HG03521 (cell line): Measurements from ENCODE around the gene FOXA1.

Experiments used
- ATAC-seq: cut with Tn5 transposase; IDR thresholded peaks from one replicate; pipeline ENCODE4 v1.9.1; 2021; ENCODE audit warnings: mild to moderate bottlenecking, moderate library complexity; ENCODE audit not compliant: unreplicated experiment

The FOXA1 gene

DNA sequence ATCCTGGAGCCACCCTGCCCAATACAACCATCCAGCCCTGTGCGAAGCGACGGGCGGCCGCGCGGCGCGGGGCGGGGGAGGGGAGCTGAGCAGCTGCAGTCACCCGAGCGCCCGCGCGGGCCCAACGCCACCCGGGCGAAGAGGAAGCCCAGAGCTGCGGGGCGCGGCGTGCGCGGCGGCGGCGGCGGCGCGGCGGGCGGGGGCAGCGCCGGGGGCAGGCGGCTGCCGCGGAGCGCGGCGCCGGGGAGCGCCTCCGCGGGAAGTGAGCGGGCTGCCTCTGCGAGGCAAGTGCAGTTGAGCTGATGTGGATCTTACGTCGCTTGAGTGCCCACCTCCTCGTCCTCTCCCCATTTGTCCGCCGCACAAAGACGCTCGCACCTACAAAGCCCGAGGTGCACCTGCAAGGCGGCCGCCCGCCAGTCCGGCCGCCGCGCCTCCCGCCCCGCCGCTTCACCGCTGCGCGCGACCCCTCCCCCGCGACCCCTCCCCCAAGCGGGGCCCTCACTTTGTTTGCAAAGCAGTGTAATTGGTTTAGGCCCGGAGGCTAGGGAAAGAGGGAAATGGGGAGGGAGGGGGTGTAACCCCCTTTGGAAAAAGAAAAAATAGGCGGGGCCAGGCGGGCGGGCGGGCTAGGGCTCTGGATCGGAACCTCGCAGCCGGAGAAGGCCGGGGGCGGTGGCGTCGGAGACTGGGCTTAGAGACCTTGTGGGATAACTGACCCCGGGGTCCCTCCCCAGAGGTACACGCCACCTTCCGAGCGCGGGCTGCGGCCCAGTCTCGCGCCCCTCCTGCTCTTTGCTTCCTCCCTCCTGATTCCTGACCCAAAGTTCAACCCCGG lies at the start of gene FOXA1, which contains the start of gene TTC6:
FOXA1 (minus strand) TSS at position 279 of the 838 bp plus-strand sequence; CDS start at position 2, 277 bp downstream.
TTC6 (plus strand) TSS at position 659 of the 838 bp plus-strand sequence. CDS start 26,436 bp downstream, outside the sequence.
- ATAC-seq: no peak

DNA sequence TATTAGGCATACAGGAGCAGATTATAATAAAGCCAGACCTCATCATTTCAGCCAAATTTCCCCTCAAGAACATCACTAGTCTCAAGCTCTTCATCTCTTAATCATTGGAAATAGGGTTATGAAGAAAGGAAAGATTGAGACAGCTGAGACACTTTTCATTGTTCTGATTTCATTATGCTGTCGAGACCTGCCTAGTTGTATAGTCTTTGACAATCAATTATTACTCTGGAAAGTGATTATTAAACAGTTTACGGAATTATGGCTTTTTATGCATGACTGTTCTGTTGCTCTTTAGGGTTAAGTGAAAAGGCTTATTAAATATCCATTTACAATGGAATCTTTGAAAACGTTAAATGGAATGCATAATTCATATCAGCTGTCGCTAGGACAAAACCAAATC lies 48.7 kb upstream of the FOXA1 start:
- no peak for ATAC-seq

DNA sequence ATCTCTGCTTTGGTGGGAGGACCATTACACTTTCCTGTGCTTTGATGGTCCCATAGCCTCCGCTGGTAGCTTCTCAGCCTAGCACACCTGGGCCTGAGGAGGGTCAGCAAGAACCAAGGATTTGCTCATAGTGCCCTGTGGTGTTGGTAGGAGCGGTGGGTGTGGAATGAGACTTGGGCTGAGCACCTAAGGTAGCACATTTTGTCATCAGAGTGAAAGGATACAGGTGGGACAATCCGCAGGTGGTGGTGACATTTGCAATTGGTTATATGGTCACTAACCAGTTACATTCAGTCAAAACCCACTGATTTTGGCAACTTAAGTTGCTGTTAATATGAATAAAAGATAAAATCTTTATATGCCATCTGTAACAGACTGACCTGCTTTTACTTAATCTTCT lies 47.1 kb upstream of the FOXA1 start:
- ATAC-seq: no peak

DNA sequence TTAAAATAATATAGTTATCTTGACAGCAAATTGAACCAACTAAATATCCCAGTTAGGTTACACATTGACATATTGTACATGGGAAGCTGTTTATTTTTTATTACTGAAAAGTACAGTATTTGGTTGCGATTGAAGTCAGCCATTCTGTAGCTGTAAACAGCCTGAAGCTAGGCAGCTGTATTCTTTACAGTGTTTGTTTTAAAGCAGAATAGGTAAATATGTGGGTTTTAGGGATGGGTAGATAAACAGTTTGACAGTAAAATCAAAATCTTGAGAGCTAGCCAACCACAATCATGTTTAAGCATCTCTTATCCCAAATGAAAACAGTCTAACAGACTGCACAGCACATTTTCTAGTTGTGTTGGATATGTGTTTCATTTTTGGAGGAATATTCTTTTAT lies 46.1 kb upstream of the FOXA1 start:
- ATAC-seq: no peak

DNA sequence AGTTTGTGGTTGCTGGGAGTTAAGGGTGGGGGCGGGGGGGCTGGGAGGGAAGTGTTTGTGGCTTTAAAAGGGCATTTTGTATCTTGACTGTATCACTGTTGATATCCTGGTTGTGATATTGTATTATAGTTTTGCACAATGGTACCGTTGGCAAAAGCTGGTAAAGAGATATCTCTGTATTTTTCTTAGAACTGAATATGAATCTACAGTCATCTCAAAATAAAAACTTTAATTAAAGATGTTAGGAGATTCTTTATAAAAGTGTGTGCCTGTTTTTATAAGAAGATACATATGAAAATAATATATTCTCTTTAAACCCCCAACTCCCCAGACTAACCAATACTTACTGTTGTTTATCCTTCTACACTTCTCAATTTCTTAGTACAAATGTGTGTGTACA lies 43.5 kb upstream of the FOXA1 start:
- ATAC-seq: no peak

DNA sequence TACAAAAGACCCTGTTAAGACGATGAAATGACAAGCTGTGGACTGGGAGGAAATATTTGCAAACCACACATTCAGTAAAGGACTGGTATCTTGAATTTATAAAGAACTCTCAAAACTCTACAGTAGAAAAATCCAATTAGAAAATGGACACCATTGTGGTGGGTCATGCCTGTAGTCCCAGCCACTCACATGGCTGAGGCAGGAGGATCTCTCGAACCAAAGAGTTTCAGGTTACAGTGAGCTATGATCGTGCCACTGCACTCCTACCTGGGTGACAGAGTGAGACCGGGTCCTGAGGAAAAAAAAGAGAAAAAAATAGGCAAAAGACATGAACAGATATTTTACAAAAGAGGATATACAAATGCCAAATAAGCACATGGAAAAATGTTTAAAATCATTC lies 42.3 kb upstream of the FOXA1 start:
- no peak for ATAC-seq

DNA sequence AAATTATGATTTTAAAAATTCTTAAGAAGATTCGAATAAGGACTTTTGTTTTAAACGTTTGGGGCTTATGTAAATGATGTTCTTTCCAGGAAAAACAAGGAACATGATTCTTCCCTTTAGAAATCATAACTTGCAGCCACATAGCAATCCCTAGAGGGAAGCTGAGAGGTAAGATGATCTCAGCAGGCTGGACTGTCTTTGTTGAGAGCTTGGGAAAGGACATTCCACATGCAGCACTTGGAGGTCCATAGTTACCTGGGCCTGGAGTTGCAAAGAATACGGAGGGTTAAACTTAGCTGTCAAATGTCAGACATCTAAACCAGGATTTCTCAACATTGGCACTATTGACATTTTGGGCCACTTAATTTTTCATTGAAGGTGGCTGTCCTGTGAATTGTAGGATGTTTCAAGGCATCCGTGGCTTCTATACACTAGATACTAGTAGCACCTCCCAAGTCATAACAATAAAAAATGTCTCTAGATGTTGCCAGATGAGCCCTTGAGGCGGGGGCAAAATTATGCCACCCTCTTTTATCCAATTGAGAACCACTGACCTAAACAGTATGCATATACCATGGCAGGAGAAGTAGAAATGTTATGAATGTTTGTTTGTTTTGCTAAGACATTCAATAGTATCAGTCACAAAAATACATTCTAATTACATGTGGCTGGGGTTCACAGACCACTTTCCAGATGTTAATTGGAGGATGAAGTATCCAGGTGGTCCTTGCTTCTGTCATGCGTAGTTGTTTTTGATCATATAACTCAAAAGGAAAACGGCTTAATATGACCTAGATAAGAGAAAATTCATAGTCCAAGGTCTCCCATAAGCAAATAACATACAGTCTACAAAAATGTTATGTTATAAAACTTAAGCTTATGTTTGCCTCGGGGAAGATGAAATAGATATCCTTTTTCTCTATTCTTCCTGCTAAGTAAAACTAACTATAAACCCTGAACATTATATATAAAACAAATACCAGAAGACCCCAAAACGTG lies 30.8 kb upstream of the FOXA1 start:
- ATAC-seq: no peak

DNA sequence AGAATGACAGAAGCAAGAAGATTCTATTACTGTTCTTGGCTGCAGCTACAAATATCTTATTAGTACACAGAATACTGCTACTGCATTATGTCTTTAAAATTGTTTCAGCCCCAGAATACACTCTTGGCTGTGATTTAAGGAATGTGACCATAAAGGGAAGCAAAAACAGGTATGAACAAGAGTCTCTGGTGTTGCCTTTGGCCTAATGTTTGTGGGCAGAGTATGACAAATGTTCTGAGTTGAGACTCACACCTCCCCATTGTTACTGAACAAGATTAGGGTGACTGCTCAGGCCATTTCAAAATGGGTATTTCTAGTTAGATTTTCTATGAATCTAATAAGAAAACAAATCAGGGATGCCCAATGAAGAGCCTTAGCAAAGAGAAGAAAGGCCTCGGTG lies 28.9 kb upstream of the FOXA1 start:
- ATAC-seq: no peak

DNA sequence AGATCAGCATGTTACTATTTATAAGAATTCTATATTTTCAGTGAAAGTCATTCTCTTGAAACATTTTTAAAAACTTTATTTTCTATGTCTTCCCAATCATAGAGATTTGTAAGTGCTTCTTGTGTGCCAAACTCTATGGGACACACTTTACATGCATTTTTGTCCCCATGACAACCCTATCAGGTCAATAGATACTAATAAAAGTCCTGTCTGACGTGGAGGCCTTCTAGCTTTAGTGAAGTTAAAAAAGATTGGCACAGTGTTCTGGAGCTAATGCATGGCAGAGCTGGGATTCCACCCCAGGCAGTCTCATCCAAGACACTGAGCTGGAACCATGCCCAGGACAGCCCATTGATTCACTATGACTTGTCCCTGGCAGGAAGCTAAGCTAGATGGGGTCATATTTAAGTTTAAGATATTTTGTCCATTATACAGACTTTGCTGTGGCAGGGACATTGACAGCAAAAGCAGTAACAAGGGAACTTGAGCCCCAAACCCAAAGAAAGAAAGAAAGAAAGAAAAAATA lies 28.4 kb upstream of the FOXA1 start:
- ATAC-seq: no peak

DNA sequence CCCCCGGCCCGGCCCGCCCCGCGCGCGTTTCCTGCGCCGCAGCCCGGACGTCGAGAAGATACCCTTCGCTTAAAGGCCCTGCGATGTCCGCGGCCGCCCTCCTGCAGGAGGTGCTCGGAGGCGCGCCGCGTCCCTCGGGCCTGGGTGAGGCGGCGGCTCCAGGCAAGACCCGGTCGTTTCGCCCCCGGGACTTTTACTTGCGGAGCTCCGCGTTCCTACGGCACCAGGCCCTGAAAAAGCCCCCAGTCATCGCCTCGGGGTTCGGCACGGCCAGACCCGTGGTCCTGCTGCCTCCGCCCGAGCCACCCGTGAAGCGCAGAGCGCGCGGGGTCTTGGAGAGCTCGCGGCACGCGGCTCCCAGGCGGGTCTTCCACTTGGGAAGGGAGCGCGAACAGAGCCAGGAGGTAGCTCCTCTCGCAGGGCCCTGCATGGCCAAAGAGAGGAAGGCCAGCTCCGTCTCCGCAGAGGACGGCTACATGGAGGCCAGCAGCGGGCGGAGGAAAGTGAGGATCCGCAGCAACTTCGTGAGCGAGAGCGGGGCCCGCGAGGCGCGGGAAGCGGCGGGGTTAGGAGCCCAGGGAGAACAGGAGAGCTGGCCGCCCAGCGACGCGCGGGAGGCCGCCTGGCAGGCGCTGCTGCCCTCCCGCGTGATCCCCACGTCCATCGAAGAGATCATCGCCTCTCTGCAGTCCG lies 27.3 kb upstream of the FOXA1 start:
- ATAC-seq: no peak

DNA sequence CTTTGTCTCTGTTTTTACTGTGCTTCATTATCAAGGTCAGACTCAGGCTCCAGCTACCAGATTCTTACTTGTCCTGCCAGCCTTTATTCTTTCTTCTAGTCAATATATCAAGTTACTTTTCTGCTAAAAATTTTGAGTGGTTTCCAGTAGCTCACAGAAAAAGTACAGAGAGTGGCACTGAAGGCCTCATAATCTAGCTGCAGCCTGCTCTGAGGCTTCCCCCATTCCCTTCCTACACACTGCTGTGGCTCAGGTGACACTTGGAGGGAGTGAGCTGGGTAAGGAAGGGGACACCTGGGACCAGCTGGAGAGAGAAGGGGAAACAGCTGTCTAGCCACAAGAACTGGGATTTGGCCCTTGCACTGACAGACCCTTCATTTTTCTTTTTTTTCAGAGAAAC lies 25.8 kb upstream of the FOXA1 start:
- ATAC-seq: no peak

DNA sequence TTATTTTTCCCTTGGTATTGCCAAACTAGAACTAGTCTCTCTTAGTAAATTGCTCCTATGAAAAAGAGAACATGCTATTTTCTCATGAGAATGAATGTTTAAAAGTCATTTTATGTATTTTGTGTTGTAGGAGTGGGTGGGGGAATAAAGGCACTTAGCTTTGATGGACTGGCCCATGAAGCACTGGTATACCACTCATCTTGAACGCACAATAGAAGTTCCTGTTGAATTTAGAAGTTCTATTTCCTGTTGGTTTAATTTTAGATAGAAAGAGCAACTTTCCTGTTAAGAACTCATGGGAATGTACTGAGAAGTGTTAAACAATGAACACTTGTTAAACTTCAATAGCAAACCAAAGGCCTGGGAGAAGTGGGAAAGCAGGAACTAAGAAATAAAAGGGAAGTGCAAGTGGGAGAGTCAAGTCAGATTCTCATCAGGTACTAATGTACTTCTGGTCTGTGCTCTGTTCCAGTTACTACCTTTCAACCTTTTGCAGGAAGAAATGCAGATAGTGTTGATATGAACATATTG lies 23.5 kb upstream of the FOXA1 start:
- ATAC-seq: no peak

DNA sequence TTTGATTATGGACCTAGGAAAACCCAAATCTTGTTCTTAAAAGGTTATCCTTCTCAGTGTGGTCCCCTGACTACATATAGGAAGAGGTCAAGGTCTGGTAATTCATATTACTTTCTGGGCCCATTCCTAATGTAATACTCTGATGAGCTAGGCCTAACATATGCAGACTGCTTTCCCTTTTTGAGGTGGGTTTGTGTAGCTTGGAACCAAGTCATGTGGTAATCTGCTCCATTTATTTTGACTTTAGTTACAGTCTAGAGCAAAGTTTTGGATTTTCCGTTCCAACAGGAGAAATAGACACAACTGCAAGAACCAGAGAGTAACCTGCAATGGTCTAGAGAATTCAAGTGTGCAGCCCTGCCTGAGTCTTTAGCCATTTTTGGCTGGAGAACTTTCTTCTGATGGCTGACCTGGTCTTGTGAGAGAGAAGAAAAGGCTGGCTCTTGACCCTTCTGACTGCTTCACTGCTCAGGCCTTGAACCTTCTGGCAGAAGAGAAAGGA lies 22.9 kb upstream of the FOXA1 start:
- ATAC-seq: no peak

DNA sequence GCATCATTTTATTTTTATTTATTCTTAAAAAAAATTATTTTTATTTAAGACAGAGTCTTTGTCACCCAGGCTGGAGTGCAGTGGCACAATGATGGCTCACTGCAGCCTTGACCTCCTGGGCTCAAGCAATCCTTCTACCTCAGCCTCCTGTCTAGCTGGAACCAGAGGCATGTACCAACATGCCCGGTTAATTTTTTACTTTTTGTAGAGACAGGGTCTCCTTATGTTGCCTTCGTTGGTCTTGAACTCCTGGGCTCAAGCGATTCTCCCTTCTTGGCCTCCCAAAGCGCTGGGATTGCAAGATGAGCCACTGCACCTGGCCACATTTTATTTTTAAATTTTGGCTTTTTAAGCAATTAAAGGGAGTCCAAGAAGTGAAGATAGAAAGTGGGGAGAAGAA lies 21.8 kb upstream of the FOXA1 start:
- no peak for ATAC-seq

DNA sequence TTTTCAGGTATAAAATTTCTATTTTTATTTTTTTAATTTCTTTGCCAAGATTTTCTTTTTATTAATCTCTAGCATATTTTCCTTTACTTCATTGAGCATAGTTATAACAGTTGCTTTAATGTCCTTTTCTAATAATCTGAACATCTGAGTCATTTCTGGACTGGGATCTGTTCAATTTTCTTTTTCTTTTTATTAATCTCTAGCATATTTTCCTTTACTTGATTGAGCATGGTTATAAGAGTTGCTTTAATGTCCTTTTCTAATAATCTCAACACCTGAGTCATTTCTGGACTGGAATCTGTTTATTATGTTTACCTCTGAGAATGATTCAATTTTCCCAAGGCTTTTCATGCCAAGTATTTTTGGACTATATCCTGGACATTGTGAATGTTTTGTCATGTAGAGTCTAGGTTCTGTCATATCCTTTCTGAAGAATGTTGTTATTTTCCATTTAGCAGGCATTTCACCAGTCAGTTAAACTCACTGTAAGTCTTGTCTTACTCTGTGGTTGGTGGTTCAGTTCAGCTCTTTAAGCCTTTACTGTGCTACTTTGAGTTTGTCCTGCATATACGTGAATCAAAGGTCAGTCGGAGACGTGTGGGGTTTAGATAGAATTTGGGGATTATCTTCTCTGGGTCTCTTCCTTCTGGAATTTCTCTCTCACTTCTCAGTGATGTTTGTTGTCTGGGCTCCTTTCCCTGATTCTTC lies 20.7 kb upstream of the FOXA1 start:
- no peak for ATAC-seq

DNA sequence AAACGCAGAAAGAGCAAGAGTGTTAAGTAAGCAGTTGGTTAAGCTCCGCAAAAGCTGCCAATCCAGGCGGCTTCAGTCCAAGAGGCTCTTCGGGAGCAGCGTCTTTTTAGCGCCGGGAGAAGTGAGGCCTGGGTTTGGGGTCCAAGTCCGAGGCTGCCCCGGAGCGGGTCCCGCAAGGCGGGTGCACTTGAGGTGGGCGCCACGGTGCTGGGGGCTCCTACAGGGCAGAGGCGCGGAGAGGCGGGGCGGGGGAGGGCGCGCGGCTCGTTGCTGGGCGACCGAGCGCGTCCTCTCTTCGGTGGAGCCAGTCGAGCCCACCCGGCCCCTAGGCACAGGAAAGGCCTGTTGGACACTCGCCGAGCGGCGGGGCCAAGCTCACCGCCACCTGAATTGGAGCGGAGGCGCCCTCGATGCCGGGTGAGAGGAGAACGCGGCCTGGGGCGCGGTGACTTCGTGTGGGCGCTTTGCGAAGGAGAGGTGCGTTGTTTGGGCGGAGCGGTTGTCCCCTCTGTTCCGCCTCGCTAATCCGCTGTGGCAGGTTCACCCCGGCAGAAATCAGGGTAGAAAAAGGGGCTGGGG lies 16.0 kb upstream of the FOXA1 start:
- no peak for ATAC-seq

DNA sequence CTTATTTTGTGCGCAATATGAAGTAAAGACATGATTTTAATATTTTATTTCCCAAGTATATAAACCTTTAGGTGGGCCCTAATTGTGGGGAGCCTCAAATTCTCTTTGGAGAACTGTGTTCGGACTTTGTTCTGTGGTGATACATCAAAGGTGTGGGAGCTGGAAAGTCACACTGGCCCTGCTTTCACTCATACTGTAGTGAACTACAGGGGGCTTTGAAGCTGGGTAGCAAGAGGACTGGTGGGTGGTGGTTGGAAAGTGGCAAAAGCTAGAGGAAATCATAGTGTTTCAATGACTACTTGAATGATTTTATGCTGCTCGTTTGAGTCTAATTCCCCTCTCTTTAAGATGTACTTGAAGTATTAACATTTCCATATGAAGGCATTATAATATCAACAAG lies 13.6 kb upstream of the FOXA1 start:
- no peak for ATAC-seq

DNA sequence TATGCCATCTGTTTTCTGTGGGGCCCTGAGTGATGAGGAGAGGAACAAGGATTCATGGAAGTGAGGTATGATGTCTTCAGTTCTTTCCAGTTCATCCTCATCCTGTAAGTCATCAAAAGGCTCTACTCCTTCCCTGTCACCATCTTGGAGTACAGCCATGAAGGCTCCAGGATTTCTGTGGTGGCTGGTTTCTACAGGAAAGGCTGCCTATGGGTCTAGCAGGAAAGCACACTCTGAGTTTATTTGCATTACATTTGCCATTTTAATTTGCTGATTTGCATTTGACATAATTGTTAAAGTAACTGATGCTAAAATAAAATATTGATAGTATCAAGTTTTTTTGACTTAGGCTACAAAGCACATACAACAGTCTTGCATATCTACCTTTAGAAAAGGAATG lies 11.6 kb upstream of the FOXA1 start:
- ATAC-seq: no peak

DNA sequence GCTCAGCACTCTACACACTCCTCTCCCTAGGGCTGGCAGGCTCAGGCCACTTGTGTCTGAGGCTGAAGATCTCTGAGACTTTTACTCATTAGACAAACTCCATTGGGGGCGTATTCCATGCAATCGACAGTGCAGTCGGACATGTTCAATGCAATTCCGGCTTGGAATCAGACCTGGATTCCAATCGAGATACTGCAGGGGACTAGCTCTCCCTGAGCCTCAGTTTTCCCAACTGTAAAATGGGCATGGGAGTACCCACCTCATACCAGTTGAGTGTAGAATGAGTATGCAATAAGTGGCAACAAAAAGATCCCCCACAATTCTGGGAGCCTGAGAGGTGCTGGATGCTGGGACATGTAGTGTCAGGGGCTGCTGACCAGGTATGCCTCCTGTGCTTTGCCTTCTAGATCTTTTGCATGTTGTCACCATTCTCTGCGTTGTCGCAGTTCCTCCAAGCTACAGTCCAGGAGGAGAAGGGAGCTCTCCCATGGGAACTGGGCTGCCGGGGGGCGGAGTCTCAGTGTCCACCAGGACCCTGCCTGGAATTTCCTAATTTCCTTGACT lies 8.7 kb upstream of the FOXA1 start:
- ATAC-seq: no peak
